AG09309 (cell line): ENCODE measurements around the gene ABCA4.

Source experiments
- DNase-seq: peaks from one replicate; pipeline ENCODE4 v3.0.0-alpha.2; 2010; ENCODE audit warnings: low read depth
- H3K4me3 ChIP-seq: 2 replicates; pipeline ENCODE4 v1.5.1; 2011; ENCODE audit warnings: mild to moderate bottlenecking, low read depth, low read length, moderate library complexity; ENCODE audit not compliant: control insufficient read depth
- TF ChIP-seq, protein P1 (sequence below): IDR thresholded peaks from 2 replicates; pipeline ENCODE4 v1.5.1; 2011; ENCODE audit warnings: mild to moderate bottlenecking, low read depth, low read length, inconsistent platforms; ENCODE audit not compliant: insufficient read depth, control insufficient read depth; ENCODE audit errors: missing control alignments

Gene ABCA4

GRCh38 chr1:94100129-94100784 lies 20.7 kb downstream of the ABCA4 start:
- TF ChIP-seq, protein P1, sequence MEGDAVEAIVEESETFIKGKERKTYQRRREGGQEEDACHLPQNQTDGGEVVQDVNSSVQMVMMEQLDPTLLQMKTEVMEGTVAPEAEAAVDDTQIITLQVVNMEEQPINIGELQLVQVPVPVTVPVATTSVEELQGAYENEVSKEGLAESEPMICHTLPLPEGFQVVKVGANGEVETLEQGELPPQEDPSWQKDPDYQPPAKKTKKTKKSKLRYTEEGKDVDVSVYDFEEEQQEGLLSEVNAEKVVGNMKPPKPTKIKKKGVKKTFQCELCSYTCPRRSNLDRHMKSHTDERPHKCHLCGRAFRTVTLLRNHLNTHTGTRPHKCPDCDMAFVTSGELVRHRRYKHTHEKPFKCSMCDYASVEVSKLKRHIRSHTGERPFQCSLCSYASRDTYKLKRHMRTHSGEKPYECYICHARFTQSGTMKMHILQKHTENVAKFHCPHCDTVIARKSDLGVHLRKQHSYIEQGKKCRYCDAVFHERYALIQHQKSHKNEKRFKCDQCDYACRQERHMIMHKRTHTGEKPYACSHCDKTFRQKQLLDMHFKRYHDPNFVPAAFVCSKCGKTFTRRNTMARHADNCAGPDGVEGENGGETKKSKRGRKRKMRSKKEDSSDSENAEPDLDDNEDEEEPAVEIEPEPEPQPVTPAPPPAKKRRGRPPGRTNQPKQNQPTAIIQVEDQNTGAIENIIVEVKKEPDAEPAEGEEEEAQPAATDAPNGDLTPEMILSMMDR, result no peak
- DNase-seq, result no peak
- H3K4me3 ChIP-seq, result no peak overlapping the region

- DNase-seq, result no peak
- no peak overlapping the region for H3K4me3 ChIP-seq
- TF ChIP-seq, protein P1, result no peak
These were observed 21.6 kb downstream of the ABCA4 start for GRCh38 chr1:94099303-94099702.

DNA sequence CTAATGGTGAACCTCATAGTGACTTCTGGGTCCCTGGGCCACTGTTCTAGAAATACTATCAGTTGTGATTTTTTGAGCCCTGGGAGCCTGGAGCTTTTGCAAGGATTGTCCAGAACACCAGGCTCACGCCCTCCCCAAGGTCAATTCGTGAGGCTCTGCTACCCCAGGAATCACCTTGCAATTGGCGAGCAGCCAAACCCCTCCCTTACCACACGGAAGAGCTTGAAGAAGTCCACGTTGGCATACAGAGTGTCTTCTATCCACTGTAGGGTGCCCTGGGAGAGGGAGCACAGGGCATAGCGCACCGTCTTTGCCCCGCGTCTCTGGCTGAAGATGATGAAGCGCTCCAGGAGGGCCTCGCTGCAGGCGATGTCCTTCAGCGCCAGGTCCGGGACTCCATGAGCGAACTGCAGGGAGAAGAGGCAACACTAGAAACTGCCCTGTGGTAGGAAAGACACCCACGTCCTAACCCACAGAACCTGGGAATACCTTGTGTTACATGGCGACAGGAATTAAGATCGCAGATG lies 22.3 kb downstream of the ABCA4 start:
- TF ChIP-seq, protein P1, result no peak
- no peak overlapping the region for H3K4me3 ChIP-seq
- no peak for DNase-seq

DNA sequence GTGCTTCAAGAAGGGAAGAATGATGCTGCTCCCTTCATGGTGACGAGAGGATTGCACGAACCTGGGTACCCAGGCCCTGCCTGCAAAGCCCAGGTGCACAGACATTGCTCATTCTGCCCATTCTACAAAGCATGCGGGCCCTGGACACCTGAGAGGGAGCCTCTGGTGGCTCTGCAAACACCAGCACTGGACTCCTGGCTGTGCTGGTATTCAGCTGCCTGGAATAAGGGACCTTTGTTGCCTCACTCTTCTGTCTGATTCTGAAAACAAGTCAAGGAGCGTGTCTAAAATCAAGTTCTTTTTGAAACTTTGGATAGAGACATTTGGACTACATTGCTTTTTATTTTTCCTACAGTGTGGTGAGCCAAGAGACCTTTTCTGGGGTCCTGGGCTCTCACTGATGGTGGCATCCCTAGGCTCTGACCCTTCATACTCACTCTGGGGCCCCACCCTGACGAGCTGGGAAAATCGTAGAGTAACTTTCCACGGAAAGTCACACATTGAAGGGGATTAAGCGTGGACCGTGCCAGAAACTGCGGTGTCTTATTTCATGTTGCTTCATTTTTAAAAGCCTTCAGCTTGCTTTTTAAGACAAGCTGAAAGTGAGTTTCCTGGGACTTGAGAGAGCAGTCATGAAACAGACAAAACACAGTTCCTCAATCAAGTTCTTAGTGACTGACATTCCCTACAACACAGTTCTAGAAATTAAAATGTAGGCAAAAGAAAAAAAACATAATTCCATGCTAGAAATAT lies 24.0 kb downstream of the ABCA4 start:
- H3K4me3 ChIP-seq, result no peak overlapping the region
- DNase-seq, result no peak
- TF ChIP-seq, protein P1, result no peak

- DNase-seq, result no peak
- H3K4me3 ChIP-seq, result no peak overlapping the region
- TF ChIP-seq, protein P1, result no peak
These were observed 25.0 kb downstream of the ABCA4 start for GRCh38 chr1:94095744-94096469.

GRCh38 chr1:94095112-94095637 lies 25.8 kb downstream of the ABCA4 start:
- DNase-seq, result no peak
- H3K4me3 ChIP-seq, result no peak overlapping the region

More at GRCh38 chr1:94095112-94095637, 25.8 kb downstream of the ABCA4 start:
- TF ChIP-seq, protein P1, result no peak
